Activated T-cell treated with anti-CD3 and anti-CD28 coated beads for 24 hours (primary cell): Measurements from ENCODE around the gene SPATA31D1.
"Not testable (repeated sequence)": the region's sequence is repeated elsewhere in the genome, so short reads cannot be mapped to it uniquely, and the experiment has no call there.

ENCODE experiments used
- DNase-seq: peaks from one replicate; pipeline ENCODE4 v3.0.0-alpha.2; 2020; ENCODE audit warnings: low read depth

Gene SPATA31D1

GRCh38 chr9:81988472-81988871 lies at the start of gene SPATA31D1:
SPATA31D1 (plus strand) TSS chr9:81988772; CDS start chr9:81988819, 47 bp downstream.
- DNase-seq, result not testable (repeated sequence)

DNA sequence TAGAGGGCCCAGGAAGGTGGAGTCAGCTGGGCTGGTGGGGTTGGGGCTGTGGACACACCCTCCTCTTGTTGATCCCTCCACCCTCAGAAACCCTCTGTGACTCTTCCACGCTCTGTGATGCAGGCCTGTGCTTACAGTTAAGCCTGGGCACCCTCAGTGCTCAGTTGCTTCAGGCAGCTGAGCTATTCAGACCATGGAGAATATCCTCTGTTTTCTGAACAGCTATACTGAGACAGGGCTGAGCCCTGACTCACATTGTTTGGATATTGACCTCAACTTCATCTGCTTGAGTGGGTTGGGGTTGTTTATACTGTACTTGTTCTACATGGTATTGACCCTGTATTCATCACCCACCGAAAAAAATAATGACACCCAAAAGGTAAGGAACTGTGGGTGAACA lies 45.2 kb upstream of the SPATA31D1 start, which contains the start of gene SPATA31D3:
Gene SPATA31D3 (plus strand): TSS at position 108 of the 400 bp plus-strand sequence. CDS start 86 bp downstream, at position 194.
- DNase-seq, result not testable (repeated sequence)

DNA sequence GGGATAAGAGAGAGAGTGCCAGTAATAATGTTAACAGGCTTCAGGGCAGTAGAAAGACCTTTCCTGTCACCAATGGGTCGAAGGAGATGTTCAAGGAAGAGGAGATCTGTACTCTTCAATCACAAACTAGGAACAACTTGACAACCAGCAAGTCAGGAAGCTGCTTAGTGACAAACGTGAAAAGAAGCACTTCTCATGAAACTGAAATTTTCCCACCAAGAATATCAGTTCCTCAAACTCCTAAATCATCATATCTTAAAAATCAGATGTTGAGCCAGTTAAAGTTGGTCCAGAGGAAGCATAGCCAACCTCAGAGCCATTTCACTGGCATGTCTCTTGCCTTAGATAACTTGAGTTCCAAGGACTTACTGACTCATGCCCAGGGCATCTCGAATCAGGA lies 39.9 kb upstream of the SPATA31D1 start:
- not testable (repeated sequence) for DNase-seq

GRCh38 chr9:81953096-81953495 lies 35.5 kb upstream of the SPATA31D1 start:
- DNase-seq, result no peak

DNA sequence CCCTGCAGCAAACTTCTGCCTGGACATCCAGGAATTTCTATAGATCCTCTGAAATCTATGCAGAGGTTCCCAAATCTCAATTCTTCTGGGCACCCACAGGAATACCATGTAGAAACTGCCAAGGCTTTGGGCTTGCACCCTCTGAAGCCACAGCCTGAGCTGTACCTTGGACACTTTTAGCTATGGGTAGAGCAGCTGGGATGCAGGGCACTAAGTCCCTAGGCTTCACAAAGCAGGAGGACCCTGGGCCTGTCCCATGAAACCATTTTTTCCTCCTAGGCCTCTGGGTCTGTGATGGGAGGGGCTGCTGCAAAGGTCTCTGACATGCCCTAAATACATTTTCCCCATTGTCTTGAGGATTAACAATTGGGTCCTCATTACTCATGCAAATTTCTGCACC lies 32.9 kb upstream of the SPATA31D1 start:
- DNase-seq, result no peak

GRCh38 chr9:81964218-81965171 lies 24.1 kb upstream of the SPATA31D1 start:
- no peak for DNase-seq

DNA sequence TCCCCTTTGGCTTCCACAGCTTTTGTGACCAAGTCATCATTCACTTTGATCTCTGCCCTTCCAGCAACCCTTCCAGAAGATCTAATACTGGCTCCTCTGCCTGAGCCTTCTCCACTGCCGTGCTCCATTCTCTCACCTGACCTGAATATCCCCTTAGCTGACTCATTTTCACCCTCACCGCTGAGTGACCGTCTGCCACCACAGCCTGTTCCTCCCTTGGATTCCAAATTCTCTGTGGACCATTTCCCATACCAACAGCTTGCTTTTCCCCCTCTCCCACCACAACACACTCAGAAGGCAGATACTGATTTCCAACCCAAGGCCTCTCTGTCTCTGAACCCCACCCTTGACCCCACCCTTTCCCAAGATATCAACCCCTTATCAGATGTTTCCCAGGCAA lies 20.5 kb upstream of the SPATA31D1 start:
- no peak for DNase-seq

- no peak for DNase-seq
These were observed 18.6 kb upstream of the SPATA31D1 start for GRCh38 chr9:81969971-81970370.

DNA sequence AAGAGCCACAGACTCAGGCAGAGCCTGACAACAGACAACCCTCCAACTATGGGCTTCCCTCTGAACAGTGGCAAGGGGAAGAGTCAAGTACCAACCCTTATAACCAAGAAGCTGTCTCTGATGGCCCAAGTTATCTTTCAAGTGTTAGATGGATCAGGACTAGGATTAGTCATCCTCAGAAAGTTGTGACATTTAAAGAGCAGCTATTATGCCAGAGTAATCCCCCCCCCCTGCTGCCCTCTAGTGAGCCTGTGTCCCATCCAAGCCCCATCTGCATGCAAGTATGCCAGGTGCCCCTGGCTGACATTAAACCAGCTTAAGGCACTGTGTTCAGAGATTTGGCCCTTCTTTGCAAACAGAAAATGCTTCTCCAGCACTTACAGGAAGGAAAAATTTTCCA lies 16.8 kb upstream of the SPATA31D1 start:
- DNase-seq, result no peak

- no peak for DNase-seq
These were observed 13.8 kb upstream of the SPATA31D1 start for GRCh38 chr9:81974764-81975163.

- DNase-seq, result no peak
These were observed 12.2 kb upstream of the SPATA31D1 start for GRCh38 chr9:81976351-81976750.

GRCh38 chr9:81979196-81979595 lies 9.4 kb upstream of the SPATA31D1 start:
- no peak for DNase-seq

- DNase-seq, result no peak
These were observed 8.0 kb upstream of the SPATA31D1 start for GRCh38 chr9:81980568-81980967.

DNA sequence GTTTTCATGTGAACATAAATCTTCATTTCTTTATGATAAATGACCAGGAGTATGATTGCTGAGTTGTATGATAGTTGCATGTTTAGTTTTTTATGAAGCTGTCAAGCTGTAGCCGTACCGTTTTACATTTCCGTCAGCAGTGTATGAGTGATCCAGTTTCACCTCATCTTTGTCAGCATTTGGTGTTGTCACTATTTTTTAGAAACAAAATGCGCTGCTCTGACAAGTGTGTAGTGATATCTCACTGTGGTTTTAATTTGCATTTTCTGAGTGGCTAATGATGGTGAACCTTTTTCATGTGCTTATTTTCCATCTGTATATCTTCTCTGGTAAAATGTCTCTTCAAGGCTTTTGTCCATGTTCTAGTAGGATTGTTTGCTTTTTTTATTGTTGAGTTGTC lies 6.7 kb upstream of the SPATA31D1 start:
- DNase-seq, result no peak

GRCh38 chr9:81984928-81985327 lies 3.6 kb upstream of the SPATA31D1 start:
- no peak for DNase-seq

DNA sequence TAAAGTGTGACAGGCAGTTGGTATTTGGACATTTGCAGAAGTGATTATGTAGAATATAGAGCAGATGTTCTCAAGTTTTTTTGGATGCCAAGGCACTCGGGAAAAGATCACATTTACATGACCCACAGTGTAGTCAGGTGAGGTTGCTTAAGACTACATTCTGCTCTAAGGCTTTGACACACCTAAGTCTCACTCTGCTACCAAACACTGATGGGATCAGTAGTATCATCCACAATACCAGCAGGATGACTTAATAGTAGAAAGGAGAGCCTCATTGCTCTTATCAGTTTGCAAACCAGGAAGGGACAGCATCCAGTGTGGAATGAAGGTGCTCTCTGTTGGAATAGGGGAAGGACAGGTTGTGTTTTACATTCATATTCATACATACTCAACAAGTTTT lies 2.5 kb upstream of the SPATA31D1 start:
- DNase-seq, result no peak

DNA sequence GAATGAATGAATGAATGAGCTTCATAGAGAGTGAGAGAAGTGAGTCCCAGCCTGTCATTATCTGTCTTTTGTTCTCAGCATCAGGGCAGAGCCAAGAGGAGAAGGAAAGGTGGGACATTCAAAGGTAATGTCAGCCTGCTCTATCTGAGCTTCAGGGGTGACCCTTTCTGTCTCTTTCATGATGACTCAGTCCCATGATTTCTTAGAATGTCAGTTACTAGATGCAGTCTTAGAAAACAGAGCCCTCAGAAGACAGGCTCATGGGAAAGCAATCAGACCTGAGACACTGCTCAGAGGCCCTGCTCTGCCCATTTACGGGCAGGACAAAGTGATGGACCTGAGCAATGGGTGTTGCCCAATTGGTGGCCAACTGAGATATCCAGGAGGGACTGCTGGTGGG lies 1.1 kb downstream of the SPATA31D1 start:
- no peak for DNase-seq

DNA sequence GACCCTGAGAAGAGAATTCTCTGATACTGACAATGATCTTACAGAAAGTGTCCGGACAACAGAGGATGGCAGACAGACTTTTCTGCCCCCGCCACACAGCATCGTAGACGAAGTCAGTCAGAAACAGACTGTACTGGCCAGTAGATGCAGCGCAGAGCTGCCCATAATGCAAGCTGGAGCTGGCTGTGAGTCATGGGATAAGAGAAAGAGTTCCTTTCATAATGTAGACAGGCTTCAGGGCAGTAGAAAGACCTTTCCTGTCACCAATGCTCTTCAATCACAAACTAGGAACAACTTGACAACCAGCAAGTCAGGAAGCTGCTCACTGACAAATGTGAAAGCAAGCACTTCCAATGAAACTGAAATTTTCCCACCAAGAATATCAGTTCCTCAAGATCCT lies 5.1 kb downstream of the SPATA31D1 start:
- DNase-seq, result no peak

DNA sequence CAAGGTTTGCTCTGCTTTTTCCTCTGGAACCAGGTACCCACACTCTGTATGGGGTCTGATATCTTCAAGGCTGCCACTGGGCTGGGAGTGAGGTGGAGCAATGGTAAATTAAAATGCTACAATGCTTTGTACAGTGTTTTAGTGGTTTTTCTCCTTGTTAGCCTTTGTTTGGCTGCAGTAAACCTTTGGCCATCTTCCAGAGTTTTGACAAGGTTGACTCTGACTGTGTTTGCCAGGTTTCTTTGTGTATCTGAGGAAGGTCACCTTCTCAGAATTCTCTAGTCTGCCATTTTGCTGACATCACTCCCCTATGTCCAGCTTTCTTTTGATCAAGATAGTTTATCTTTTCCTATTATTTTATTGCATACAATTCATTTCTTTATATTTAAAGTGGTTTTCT lies 11.2 kb downstream of the SPATA31D1 start:
- DNase-seq, result no peak

DNA sequence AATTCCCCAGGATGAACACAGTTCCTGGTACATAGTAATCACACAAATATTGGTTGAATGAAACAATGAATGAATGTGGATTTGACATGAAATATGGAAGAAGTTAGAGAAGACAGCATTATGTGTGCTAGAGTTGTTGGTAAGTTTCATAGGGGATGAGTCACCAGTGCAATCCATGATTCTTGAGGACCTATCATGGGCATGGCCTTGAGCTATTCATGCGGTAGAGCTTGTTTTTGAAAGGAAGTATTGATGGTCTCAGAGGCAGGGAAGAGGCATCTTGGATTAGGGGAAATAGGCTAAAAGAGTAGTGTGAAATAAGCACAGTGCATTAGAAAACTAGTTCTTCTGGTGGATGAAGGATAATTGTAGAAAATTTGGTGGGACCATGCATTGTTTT lies 22.1 kb downstream of the SPATA31D1 start:
- DNase-seq, result no peak

GRCh38 chr9:82011133-82011532 lies 22.6 kb downstream of the SPATA31D1 start:
- DNase-seq, result no peak

DNA sequence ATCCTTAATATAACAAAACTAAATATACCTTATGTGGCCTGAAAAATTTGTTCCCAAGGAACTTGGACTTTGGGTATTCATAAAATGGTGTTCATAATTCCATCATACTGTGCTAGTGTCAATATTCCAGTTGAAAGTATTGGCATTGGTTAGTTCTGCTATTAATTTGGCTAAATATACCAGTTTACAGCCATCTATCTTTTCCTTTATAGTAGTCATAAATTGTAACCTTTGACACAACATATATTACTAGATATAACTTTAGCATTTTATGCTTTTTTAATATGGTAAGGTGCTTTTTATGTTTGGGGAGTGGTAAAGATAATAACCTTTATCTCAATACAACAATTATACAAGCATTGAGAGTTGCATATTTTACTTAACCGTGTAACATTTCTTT lies 23.7 kb downstream of the SPATA31D1 start:
- no peak for DNase-seq

DNA sequence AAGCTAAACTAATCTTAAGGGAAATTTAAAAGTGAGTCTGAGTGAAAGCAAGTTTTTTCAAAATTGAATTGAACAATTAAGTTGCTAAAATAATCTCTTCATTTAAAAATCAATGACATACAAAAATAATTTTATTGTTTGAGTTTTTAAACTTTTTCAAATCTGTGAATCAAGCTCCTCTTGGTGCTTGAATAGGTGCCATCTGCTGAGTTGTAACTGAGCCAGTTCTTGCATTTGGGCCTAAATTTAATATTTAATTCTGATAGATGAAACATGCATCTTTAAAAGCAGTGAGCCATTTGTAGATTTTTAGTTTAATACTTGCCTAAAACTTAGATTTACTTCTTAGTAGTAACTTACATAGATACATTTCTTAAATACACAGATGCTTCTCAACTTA lies 31.8 kb downstream of the SPATA31D1 start:
- no peak for DNase-seq

DNA sequence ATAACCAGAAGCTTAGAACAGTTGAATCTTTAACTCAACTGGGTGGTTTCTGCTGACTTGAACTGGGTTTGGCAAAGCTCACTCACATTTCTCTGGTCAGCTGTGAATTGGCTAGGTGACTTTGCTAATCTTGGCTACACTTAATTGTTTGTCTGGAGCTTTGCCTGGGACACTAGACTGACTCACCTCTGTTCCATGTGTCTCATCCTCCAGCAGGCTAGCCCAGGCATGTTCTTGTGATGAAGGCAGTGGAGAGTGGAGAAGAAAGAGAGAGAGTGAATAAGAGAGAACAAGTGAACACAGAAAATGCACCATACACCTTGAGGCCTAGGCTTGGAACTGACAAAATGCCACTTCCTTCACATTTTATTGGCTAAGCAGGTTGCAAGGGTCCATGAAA lies 32.6 kb downstream of the SPATA31D1 start:
- DNase-seq, result no peak
